Hepatocyte (in vitro differentiated cells): ENCODE data around the gene MAPKAP1. TPM values are rescaled to one million over a fixed set of nuclear protein-coding genes. Genes with fewer than 3 reads are reported as not detected.

ENCODE experiments used
- DNase-seq: peaks from one replicate; pipeline ENCODE4 v3.0.0-alpha.2; 2016; ENCODE audit warnings: low spot score
- H2AFZ ChIP-seq: fragments of 200-600 bp; sonication (generic); 2 replicates; pipeline ENCODE4 v1.6.0; 2016; ENCODE audit warnings: antibody characterized with exemption, mild to moderate bottlenecking
- H3K27ac ChIP-seq: fragments of 200-600 bp; sonication (generic); 2 replicates; pipeline ENCODE4 v1.5.1; 2016; ENCODE audit warnings: mild to moderate bottlenecking
- H3K27me3 ChIP-seq: fragments of 200-600 bp; sonication (generic); 2 replicates; pipeline ENCODE4 v1.6.1; 2016
- H3K36me3 ChIP-seq: fragments of 200-600 bp; sonication (generic); replicated peaks from 2 replicates; pipeline ENCODE4 v1.5.1; 2016; ENCODE audit warnings: low read depth; ENCODE audit not compliant: insufficient read depth
- H3K4me1 ChIP-seq: fragments of 200-600 bp; sonication (generic); 2 replicates; pipeline ENCODE4 v1.5.1; 2016; ENCODE audit warnings: mild to moderate bottlenecking, moderate library complexity; ENCODE audit not compliant: insufficient read depth
- H3K4me2 ChIP-seq: fragments of 200-600 bp; sonication (generic); 2 replicates; pipeline ENCODE4 v1.6.0; 2016
- H3K4me3 ChIP-seq: fragments of 200-600 bp; sonication (generic); 2 replicates; pipeline ENCODE4 v1.5.1; 2016; ENCODE audit warnings: mild to moderate bottlenecking
- H3K79me2 ChIP-seq: fragments of 200-600 bp; sonication (generic); 2 replicates; pipeline ENCODE4 v1.6.0; 2017; ENCODE audit warnings: mild to moderate bottlenecking
- H3K9me2 ChIP-seq: fragments of 200-600 bp; sonication (generic); replicated peaks from 2 replicates; pipeline ENCODE4 v1.6.0; 2017; ENCODE audit warnings: mild to moderate bottlenecking; ENCODE audit not compliant: insufficient read depth
- H3K9me3 ChIP-seq: fragments of 200-600 bp; sonication (generic); 2 replicates; pipeline ENCODE4 v1.5.1; 2016; ENCODE audit warnings: low read depth, mild to moderate bottlenecking
- H4K20me1 ChIP-seq: fragments of 200-600 bp; sonication (generic); 2 replicates; pipeline ENCODE4 v1.6.0; 2016; ENCODE audit warnings: mild to moderate bottlenecking; ENCODE audit not compliant: insufficient read depth, poor library complexity, severe bottlenecking
- EZH2 ChIP-seq: fragments of 200-600 bp; sonication (generic); IDR thresholded peaks from 2 replicates; pipeline ENCODE4 v1.6.1; 2016; ENCODE audit warnings: antibody characterized with exemption, mild to moderate bottlenecking, borderline replicate concordance
- EZH2phosphoT487 ChIP-seq: fragments of 200-600 bp; sonication (generic); IDR thresholded peaks from one replicate; pipeline ENCODE4 v1.6.1; 2018; ENCODE audit warnings: antibody characterized with exemption, mild to moderate bottlenecking, low read depth, moderate library complexity; ENCODE audit not compliant: unreplicated experiment, severe bottlenecking
- WGBS: methylation state at CpG from one replicate; pipeline ENCODE4 v1.1.6; 2016; ENCODE audit warnings: low lambda C conversion rate; ENCODE audit errors: missing lambda C conversion rate; 5-methylcytosine and 5-hydroxymethylcytosine counted together
- polyA plus RNA-seq: library from polyadenylated mRNA; unstranded; fragments of >200 nt; fragmentation: Nextera tagmentation; extraction: Ambion mirVana; gene quantifications from 2 replicates; pipeline ENCODE4 v1.2.1, GENCODE V29; 2016
- total RNA-seq: library from RNA; depleted of rRNA; stranded (reverse); fragments of >200 nt; gene quantifications from 2 replicates; pipeline ENCODE4 v1.2.3, GENCODE V29; 2014
- TF ChIP-seq, protein P1 (sequence below): fragments of 200-600 bp; sonication (generic); IDR thresholded peaks from 2 replicates; pipeline ENCODE4 v1.5.1; 2016; ENCODE audit warnings: antibody characterized with exemption, mild to moderate bottlenecking; ENCODE audit not compliant: poor library complexity

The MAPKAP1 gene
- total and polyA plus RNA-seq, 2 experiments from 2014 or later, result 74.5 to 79.4 TPM

GRCh38 chr9:125439434-125440272 lies 267.4 kb downstream of the MAPKAP1 start:
- Histone ChIP-seq H3K4me3 (no peak overlapping the region), H3K9me3 (no peaks in the 10 kb centered on the region), H3K4me2 (no peak overlapping the region), H3K27me3 (no peaks in the 10 kb centered on the region), H3K9me2 (no peaks in the 10 kb centered on the region), H3K79me2 (no peaks in the 10 kb centered on the region), H3K4me1 (no peaks in the 10 kb centered on the region), H3K36me3 (no peaks in the 10 kb centered on the region), H4K20me1 (no peaks in the 10 kb centered on the region), H3K27ac (no peak overlapping the region), H2AFZ (no peak overlapping the region)
- DNase-seq, result no peak
- WGBS, result 95% methylated on average over 21 of the region's 21 CpGs
- TF ChIP-seq EZH2, result no peak

DNA sequence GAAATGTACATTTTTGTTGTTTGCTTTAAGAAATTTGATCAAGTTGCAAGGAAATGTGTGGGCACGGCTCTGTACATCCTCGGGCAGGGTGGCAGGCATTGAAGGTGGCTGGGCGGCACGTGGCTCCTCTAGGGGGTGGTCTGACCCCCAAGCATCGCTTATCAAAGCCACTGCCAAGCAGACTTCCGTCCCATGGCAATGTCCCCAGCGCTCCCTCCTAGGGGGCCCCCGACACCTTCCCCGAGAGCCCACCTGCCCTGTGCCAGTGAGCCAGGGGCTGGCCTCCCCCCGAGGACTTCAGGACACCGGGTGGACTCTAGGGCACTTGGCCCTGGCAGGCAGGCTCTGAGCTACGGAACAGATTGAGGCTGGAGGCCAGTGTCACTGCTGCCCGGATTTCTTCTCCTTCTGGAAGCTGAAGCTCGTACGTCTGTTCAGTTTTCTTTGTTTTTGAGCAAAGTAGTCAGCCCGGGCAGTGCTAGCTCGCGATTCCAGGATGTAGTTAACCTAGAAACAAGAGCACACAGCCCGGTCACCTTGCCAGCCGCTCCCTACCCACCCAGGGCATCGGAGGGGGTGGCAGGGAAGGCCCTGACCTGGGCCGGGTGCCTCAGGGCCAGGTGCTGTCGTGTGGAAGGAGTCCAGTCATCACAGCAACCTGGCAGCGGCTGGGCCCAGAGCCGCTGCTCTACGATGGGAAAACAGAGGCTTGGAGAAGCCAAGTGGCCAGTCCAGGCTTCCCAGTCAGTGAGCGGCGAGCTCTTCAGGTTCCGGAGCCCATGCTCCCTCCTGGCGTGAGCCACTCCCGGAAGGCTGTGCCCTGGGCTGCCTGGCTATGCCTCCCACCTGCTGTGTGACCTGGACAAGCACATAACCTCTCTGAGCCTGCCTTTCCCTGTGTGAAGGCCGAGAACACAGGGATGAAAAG lies 268.2 kb downstream of the MAPKAP1 start:
- no peak overlapping the region for H3K4me2 ChIP-seq
- DNase-seq, result no peak
- no peak overlapping the region for H3K27ac ChIP-seq
- H3K4me3 ChIP-seq, result no peak overlapping the region
- H3K9me2 ChIP-seq, result no peaks in the 10 kb centered on the region
- no peaks in the 10 kb centered on the region for H4K20me1 ChIP-seq
- H3K79me2 ChIP-seq, result no peaks in the 10 kb centered on the region
- TF ChIP-seq, protein P1, sequence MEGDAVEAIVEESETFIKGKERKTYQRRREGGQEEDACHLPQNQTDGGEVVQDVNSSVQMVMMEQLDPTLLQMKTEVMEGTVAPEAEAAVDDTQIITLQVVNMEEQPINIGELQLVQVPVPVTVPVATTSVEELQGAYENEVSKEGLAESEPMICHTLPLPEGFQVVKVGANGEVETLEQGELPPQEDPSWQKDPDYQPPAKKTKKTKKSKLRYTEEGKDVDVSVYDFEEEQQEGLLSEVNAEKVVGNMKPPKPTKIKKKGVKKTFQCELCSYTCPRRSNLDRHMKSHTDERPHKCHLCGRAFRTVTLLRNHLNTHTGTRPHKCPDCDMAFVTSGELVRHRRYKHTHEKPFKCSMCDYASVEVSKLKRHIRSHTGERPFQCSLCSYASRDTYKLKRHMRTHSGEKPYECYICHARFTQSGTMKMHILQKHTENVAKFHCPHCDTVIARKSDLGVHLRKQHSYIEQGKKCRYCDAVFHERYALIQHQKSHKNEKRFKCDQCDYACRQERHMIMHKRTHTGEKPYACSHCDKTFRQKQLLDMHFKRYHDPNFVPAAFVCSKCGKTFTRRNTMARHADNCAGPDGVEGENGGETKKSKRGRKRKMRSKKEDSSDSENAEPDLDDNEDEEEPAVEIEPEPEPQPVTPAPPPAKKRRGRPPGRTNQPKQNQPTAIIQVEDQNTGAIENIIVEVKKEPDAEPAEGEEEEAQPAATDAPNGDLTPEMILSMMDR, result no peak
- TF ChIP-seq EZH2, result no peak
- no peak for TF ChIP-seq EZH2phosphoT487
- H3K36me3 ChIP-seq, result no peaks in the 10 kb centered on the region
- H2AFZ ChIP-seq, result no peak overlapping the region
- H3K9me3 ChIP-seq, result no peaks in the 10 kb centered on the region
- no peaks in the 10 kb centered on the region for H3K27me3 ChIP-seq
- no peaks in the 10 kb centered on the region for H3K4me1 ChIP-seq
- WGBS, result 94% methylated on average over 32 of the region's 32 CpGs

- no peak overlapping the region for H3K4me2 ChIP-seq
- DNase-seq, result no peak
- H3K9me3 ChIP-seq, result no peaks in the 10 kb centered on the region
- no peak overlapping the region for H3K4me3 ChIP-seq
- H3K4me1 ChIP-seq, result no peaks in the 10 kb centered on the region
- no peak overlapping the region for H3K27ac ChIP-seq
- H3K9me2 ChIP-seq, result no peaks in the 10 kb centered on the region
- WGBS, result 86% methylated on average over 15 of the region's 15 CpGs
- no peak overlapping the region for H2AFZ ChIP-seq
- H3K79me2 ChIP-seq, result no peaks in the 10 kb centered on the region
- no peaks in the 10 kb centered on the region for H3K36me3 ChIP-seq
- H3K27me3 ChIP-seq, result no peaks in the 10 kb centered on the region
- no peaks in the 10 kb centered on the region for H4K20me1 ChIP-seq
- TF ChIP-seq, protein P1, result no peak
- TF ChIP-seq EZH2phosphoT487 (no peak), EZH2 (no peak)
Observed at GRCh38 chr9:125437771-125438221, 269.2 kb downstream of the MAPKAP1 start.
